Uterus (tissue), 4 donors: ENCODE data around the gene SPTLC2. TPM values are rescaled to one million over a fixed set of nuclear protein-coding genes. Genes with fewer than 3 reads are reported as not detected.
A peak's percentile ranks its signal among the peaks of the same experiment; 100 is the strongest.

Source experiments
- DNase-seq, 2 donors: peaks; one replicate each; pipeline ENCODE4 v3.0.0-alpha.2; 2019 to 2020
- H3K27ac ChIP-seq, 2 donors: fragments of 200-600 bp; sonication (generic); 1 replicate in 1 of 2; 2 replicates in 1 of 2; pipeline ENCODE4 v1.5.1; 2016 to 2018
- H3K27me3 ChIP-seq, 2 donors: fragments of 200-600 bp; sonication (generic); one replicate each; pipeline ENCODE4 v1.5.1; 2018 to 2019; ENCODE audit warnings: control low read depth in 1 of 2
- H3K36me3 ChIP-seq, 2 donors: fragments of 200-600 bp; sonication (generic); one replicate each; pipeline ENCODE4 v1.5.1; 2019; ENCODE audit warnings: control low read depth in 1 of 2
- H3K4me1 ChIP-seq, 2 donors: fragments of 200-600 bp; sonication (generic); one replicate each; pipeline ENCODE4 v1.5.1; 2018 to 2019; ENCODE audit warnings: control low read depth in 1 of 2
- H3K4me3 ChIP-seq, 2 donors: fragments of 200-600 bp; sonication (generic); 1 replicate in 1 of 2; 2 replicates in 1 of 2; pipeline ENCODE4 v1.5.1; 2018 to 2019; ENCODE audit warnings: mild to moderate bottlenecking in 1 of 2
- H3K9me3 ChIP-seq, 2 donors: fragments of 200-600 bp; sonication (generic); one replicate each; pipeline ENCODE4 v1.5.1; 2019; ENCODE audit warnings: control low read depth in 1 of 2
- POLR2A ChIP-seq, 2 donors: fragments of 450-650 bp; IDR thresholded peaks; one replicate each; pipeline ENCODE4 v1.6.1; 2016; ENCODE audit warnings: antibody characterized with exemption in 2 of 2, mild to moderate bottlenecking in 1 of 2, moderate library complexity in 1 of 2
- intact Hi-C: fragments of 100-400 bp; cut with DNase I; formaldehyde crosslinking; loops from one replicate; pipeline ENCODE4 v1.15.1; 2023; ENCODE audit warnings: low total_unique reads
- total RNA-seq, 4 donors: library from RNA; depleted of rRNA in 3 of 4; stranded (reverse); fragments of >200 nt in 3 of 4; gene quantifications; one replicate each; pipeline versions ENCODE4 v1.1.0 to v1.2.4, GENCODE V29; 2014 to 2023
- TF ChIP-seq, protein P1 (sequence below), 4 experiments: fragments of 200-600 bp in 2 of 4; fragments of 450-650 bp in 2 of 4; sonication (generic) in 2 of 4; IDR thresholded peaks; one replicate each; pipeline ENCODE4 v1.5.1; 2016 to 2019; ENCODE audit warnings: antibody characterized with exemption in 4 of 4, mild to moderate bottlenecking in 2 of 4, moderate library complexity in 1 of 4
- donor health status: DM: yes; HTN: yes; CAD: no.

The SPTLC2 gene
- total RNA-seq, 4 donors from 2014 or later: 12.3 to 64.2 (median 32.1) TPM

DNA sequence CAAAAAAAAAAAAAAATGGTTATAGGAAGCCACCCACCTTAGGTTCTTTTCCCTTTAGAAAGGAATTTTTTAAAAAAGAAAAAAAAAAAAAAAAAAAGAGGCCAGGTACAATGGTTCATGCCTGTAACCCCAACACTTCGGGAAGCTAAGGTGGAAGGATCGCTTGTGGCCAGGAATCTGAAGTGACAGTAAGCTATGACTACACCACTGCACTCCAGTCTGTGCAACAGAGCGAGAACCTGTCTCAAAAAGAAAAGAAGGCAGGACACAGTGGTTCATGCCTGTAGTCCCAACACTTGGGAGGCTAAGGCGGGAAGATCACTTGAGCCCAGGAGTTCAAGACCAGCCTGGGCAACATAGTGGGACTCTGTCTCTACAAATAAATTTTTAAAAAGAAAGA, 36.0 kb downstream of the SPTLC2 start:
- H3K4me3 ChIP-seq: no peak overlapping the region
- no peaks in the 10 kb centered on the region for H3K4me1 ChIP-seq
- DNase-seq: no peak
- peak overlapping the region in 1 of 2 donors; percentile 43 for H3K27ac ChIP-seq
- no peaks in the 10 kb centered on the region for H3K27me3 ChIP-seq
- H3K36me3 ChIP-seq: no peaks in the 10 kb centered on the region
- H3K9me3 ChIP-seq: no peaks in the 10 kb centered on the region
- TF ChIP-seq, protein P1, sequence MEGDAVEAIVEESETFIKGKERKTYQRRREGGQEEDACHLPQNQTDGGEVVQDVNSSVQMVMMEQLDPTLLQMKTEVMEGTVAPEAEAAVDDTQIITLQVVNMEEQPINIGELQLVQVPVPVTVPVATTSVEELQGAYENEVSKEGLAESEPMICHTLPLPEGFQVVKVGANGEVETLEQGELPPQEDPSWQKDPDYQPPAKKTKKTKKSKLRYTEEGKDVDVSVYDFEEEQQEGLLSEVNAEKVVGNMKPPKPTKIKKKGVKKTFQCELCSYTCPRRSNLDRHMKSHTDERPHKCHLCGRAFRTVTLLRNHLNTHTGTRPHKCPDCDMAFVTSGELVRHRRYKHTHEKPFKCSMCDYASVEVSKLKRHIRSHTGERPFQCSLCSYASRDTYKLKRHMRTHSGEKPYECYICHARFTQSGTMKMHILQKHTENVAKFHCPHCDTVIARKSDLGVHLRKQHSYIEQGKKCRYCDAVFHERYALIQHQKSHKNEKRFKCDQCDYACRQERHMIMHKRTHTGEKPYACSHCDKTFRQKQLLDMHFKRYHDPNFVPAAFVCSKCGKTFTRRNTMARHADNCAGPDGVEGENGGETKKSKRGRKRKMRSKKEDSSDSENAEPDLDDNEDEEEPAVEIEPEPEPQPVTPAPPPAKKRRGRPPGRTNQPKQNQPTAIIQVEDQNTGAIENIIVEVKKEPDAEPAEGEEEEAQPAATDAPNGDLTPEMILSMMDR (IDR thresholded peaks at IDR 0.05): no peak
- no peak for TF ChIP-seq POLR2A (IDR thresholded peaks at IDR 0.05)
- intact Hi-C loops: no loop called here

DNA sequence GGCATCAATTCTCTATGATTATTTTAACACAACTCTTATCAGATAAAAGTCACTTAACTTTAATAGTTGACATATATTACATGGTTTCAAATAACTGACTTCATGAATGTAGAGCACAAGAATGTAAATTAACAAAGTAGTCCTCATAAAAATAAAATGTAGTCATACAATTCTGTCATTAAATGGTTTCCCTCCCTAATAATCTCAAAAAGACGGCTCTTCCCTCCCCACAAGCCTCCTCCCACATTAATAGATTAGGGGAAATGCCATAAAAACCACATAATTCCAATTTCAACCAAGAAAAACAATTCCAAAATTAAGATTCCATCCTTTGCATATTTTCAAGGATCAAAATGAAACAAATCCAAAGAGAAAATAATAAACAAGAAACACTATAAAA, 36.7 kb downstream of the SPTLC2 start:
- no peaks in the 10 kb centered on the region for H3K36me3 ChIP-seq
- H3K9me3 ChIP-seq: no peaks in the 10 kb centered on the region
- peak overlapping the region in 1 of 2 donors; percentile 24 for H3K27ac ChIP-seq
- no peak overlapping the region for H3K4me3 ChIP-seq
- TF ChIP-seq POLR2A (IDR thresholded peaks at IDR 0.05): no peak
- TF ChIP-seq, protein P1 (IDR thresholded peaks at IDR 0.05): no peak
- DNase-seq: no peak
- intact Hi-C loops: no loop called here
- H3K27me3 ChIP-seq: no peaks in the 10 kb centered on the region
- H3K4me1 ChIP-seq: no peaks in the 10 kb centered on the region

DNA sequence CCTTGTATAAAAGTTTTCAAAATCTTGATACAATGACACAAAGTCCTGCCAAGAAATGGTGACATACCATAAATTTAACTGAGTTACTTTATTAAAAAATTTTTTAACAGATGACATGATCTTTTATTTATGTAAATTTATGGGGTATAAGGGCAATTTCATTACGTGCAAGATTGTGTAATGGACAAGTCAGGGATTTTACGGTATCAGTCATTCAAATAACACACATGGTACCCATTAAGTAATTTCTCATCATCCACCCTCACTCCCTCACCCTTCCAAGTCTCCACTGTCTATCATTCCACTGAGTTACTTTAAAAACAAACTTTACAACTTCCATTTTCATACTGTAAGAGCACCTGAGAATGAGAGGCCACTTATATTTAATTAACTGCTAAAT, 37.4 kb downstream of the SPTLC2 start:
- Histone ChIP-seq H3K27me3 (no peaks in the 10 kb centered on the region), H3K36me3 (no peaks in the 10 kb centered on the region), H3K9me3 (no peaks in the 10 kb centered on the region), H3K4me1 (no peaks in the 10 kb centered on the region), H3K27ac (no peak overlapping the region), H3K4me3 (no peak overlapping the region)
- DNase-seq: no peak
- TF ChIP-seq, protein P1 (IDR thresholded peaks at IDR 0.05): no peak
- TF ChIP-seq POLR2A (IDR thresholded peaks at IDR 0.05): no peak
- intact Hi-C loops: no loop called here

DNA sequence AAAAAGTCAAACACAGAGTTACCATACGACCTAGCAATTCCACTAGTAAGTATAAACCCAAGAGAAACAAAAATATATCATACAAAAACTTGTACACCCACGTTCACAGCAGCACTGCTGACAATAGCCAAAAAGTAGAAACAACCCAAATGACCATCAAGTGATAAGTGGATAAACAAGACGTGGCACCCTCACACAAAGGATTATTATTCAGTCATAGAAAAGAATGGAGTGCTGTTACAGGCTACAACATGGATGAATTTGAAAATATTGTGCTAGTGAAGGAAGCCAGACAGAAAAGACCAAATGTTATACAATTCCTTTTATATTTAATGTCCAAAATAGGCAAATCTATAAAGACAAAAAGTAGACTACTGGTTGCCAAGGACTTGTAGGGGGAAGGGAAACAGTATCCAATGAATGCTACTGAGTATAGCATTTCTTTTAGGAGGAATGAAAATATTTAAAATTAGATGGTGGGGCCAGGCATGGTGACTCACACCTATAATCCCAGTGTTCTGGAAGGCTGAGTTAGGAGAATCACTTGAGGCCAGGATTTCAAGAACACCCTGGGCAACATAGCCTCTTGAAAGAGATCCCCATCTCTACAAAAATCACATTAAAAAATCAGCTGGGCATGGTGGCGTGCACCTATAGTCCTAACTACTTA, 41.9 kb downstream of the SPTLC2 start:
- Histone ChIP-seq H3K4me1 (no peaks in the 10 kb centered on the region), H3K9me3 (no peaks in the 10 kb centered on the region), H3K27me3 (no peaks in the 10 kb centered on the region), H3K4me3 (no peak overlapping the region), H3K27ac (no peak overlapping the region), H3K36me3 (no peaks in the 10 kb centered on the region)
- intact Hi-C loops: no loop called here
- TF ChIP-seq POLR2A (IDR thresholded peaks at IDR 0.05): no peak
- TF ChIP-seq, protein P1 (IDR thresholded peaks at IDR 0.05): no peak
- DNase-seq: no peak

DNA sequence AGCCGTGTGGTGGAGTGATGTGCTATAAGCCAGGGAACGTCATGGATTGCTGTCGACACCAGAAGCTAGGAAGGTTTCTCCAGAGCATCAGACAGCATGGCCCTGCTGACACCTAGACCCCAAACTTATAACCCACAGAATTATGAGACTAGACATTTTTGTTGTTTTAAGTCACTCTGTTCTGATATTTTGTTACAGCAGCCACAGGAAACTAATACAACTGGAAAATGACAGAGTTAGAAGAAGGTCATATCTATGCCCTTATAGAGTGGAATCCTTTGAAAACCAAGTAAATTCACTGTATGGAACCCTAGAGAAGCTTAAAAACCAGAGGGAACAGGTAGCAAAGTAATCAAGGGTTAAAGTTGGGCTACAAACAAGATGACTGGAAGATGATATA, 42.5 kb downstream of the SPTLC2 start:
- no peak for DNase-seq
- H3K4me1 ChIP-seq: no peaks in the 10 kb centered on the region
- no peak overlapping the region for H3K4me3 ChIP-seq
- H3K27ac ChIP-seq: no peak overlapping the region
- intact Hi-C loops: no loop called here
- no peaks in the 10 kb centered on the region for H3K9me3 ChIP-seq
- no peaks in the 10 kb centered on the region for H3K27me3 ChIP-seq
- TF ChIP-seq POLR2A (IDR thresholded peaks at IDR 0.05): no peak
- TF ChIP-seq, protein P1 (IDR thresholded peaks at IDR 0.05): no peak
- no peaks in the 10 kb centered on the region for H3K36me3 ChIP-seq
